Endodermal cell (in vitro differentiated cells): ENCODE measurements around the gene PPM1A. TPM values are rescaled to one million over a fixed set of nuclear protein-coding genes. Genes with fewer than 3 reads are reported as not detected.

Source experiments
- DNase-seq: peaks from one replicate; pipeline ENCODE4 v3.0.0-alpha.2; 2017
- H3K27ac ChIP-seq: 2 replicates; pipeline ENCODE4 v1.5.1; 2013; ENCODE audit warnings: mild to moderate bottlenecking, low read depth, low read length, moderate library complexity
- H3K27me3 ChIP-seq: 2 replicates; pipeline ENCODE4 v1.6.1; 2013; ENCODE audit warnings: mild to moderate bottlenecking, low read length, moderate library complexity; ENCODE audit not compliant: insufficient read depth, control insufficient read depth, poor library complexity, severe bottlenecking
- H3K36me3 ChIP-seq: 2 replicates; pipeline ENCODE4 v1.7.0; 2013; ENCODE audit warnings: mild to moderate bottlenecking, low read length, moderate library complexity; ENCODE audit not compliant: control insufficient read depth, insufficient read depth
- H3K4me1 ChIP-seq: one replicate; pipeline ENCODE4 v1.7.0; 2013; ENCODE audit warnings: low read length; ENCODE audit not compliant: control insufficient read depth, insufficient read depth
- H3K4me3 ChIP-seq: 2 replicates; pipeline ENCODE4 v1.5.1; 2013; ENCODE audit warnings: mild to moderate bottlenecking, low read length, moderate library complexity
- H3K9ac ChIP-seq: 2 replicates; pipeline ENCODE4 v1.6.1; 2013; ENCODE audit warnings: mild to moderate bottlenecking, low read length, moderate library complexity; ENCODE audit not compliant: poor library complexity, severe bottlenecking; ENCODE audit errors: extremely low read depth
- H3K9me3 ChIP-seq: 2 replicates; pipeline ENCODE4 v1.6.1; 2013; ENCODE audit warnings: mild to moderate bottlenecking, low read length, moderate library complexity; ENCODE audit not compliant: control insufficient read depth
- H3K27ac Mint-ChIP-seq: 2 replicates; pipeline ENCODE4 v1.8.0; 2020; ENCODE audit warnings: mixed read lengths
- H3K27me3 Mint-ChIP-seq: 2 replicates; pipeline ENCODE4 v1.8.0; 2021; ENCODE audit warnings: mild to moderate bottlenecking, mixed read lengths; ENCODE audit not compliant: insufficient read depth
- H3K36me3 Mint-ChIP-seq: 2 replicates; pipeline ENCODE4 v1.8.0; 2020; ENCODE audit warnings: low read depth, mixed read lengths
- H3K4me1 Mint-ChIP-seq: 2 replicates; pipeline ENCODE4 v1.8.0; 2020; ENCODE audit warnings: mixed read lengths
- H3K4me3 Mint-ChIP-seq: 2 replicates; pipeline ENCODE4 v1.8.0; 2020; ENCODE audit warnings: mild to moderate bottlenecking, moderate library complexity, mixed read lengths
- H3K9me3 Mint-ChIP-seq: 2 replicates; pipeline ENCODE4 v1.8.0; 2020; ENCODE audit warnings: mild to moderate bottlenecking, mixed read lengths
- CTCF ChIP-seq: fragments of 200-600 bp; sonication (generic); conservative IDR thresholded peaks from 2 replicates; pipeline ENCODE4 v1.5.0; 2021; ENCODE audit warnings: antibody characterized with exemption, mild to moderate bottlenecking
- WGBS, 2 experiments: methylation state at CpG; one replicate each; pipeline versions ENCODE4 v1.1.5 to v1.1.7; 2013; ENCODE audit warnings: missing lambda C conversion rate in 2 of 2, mixed read lengths in 1 of 2; ENCODE audit not compliant: insufficient coverage in 1 of 2, insufficient read length in 1 of 2; 5-methylcytosine and 5-hydroxymethylcytosine counted together
- total RNA-seq, 2 donors: library from RNA; stranded (reverse); fragmentation: NEBNext Ultra II Directional in 1 of 2; extraction: Animal tissue kit (Norgen Biotek cat#: 25700) in 1 of 2; gene quantifications; 2 replicates in 1 of 2; 3 replicates in 1 of 2; pipeline ENCODE4 v1.2.1, GENCODE V29; 2021

The PPM1A gene
- total RNA-seq, 2 donors from 2014 or later, result 38.9 to 42.9 TPM

GRCh38 chr14:60210703-60211102 is 38.3 kb upstream of the PPM1A start:
- Mint-ChIP-seq H3K4me3 (no peak overlapping the region), H3K9me3 (no peaks in the 10 kb centered on the region), H3K4me1 (peaks cover 6% of the 10 kb centered on the region), H3K27ac (no peak overlapping the region), H3K27me3 (no peaks in the 10 kb centered on the region), H3K36me3 (no peaks in the 10 kb centered on the region)
- TF ChIP-seq CTCF, result no peak
- Histone ChIP-seq H3K9ac (no peak overlapping the region), H3K27ac (no peak overlapping the region), H3K27me3 (no peaks in the 10 kb centered on the region), H3K4me3 (no peak overlapping the region), H3K4me1 (no peaks in the 10 kb centered on the region), H3K9me3 (no peaks in the 10 kb centered on the region), H3K36me3 (no peaks in the 10 kb centered on the region)
- 89% methylated on average over 1 of the region's 1 CpG; no CpG with 5 or more reads in 1 of the 2 experiments for WGBS, 2 experiments
- no peak for DNase-seq

- Histone ChIP-seq H3K27ac (no peak overlapping the region), H3K9ac (no peak overlapping the region), H3K27me3 (no peaks in the 10 kb centered on the region), H3K4me1 (no peaks in the 10 kb centered on the region), H3K36me3 (no peaks in the 10 kb centered on the region), H3K9me3 (no peaks in the 10 kb centered on the region), H3K4me3 (no peak overlapping the region)
- H3K27me3 Mint-ChIP-seq, result no peaks in the 10 kb centered on the region
- H3K27ac Mint-ChIP-seq, result no peak overlapping the region
- WGBS, 2 experiments, result 74% methylated on average over 3 of the region's 3 CpGs; no CpG with 5 or more reads in 1 of the 2 experiments
- no peak for DNase-seq
- no peaks in the 10 kb centered on the region for H3K36me3 Mint-ChIP-seq
- no peaks in the 10 kb centered on the region for H3K9me3 Mint-ChIP-seq
- no peak for TF ChIP-seq CTCF
- H3K4me1 Mint-ChIP-seq, result peaks cover 9% of the 10 kb centered on the region
- H3K4me3 Mint-ChIP-seq, result no peak overlapping the region
These were observed 37.9 kb upstream of the PPM1A start for GRCh38 chr14:60211153-60211552.

DNA sequence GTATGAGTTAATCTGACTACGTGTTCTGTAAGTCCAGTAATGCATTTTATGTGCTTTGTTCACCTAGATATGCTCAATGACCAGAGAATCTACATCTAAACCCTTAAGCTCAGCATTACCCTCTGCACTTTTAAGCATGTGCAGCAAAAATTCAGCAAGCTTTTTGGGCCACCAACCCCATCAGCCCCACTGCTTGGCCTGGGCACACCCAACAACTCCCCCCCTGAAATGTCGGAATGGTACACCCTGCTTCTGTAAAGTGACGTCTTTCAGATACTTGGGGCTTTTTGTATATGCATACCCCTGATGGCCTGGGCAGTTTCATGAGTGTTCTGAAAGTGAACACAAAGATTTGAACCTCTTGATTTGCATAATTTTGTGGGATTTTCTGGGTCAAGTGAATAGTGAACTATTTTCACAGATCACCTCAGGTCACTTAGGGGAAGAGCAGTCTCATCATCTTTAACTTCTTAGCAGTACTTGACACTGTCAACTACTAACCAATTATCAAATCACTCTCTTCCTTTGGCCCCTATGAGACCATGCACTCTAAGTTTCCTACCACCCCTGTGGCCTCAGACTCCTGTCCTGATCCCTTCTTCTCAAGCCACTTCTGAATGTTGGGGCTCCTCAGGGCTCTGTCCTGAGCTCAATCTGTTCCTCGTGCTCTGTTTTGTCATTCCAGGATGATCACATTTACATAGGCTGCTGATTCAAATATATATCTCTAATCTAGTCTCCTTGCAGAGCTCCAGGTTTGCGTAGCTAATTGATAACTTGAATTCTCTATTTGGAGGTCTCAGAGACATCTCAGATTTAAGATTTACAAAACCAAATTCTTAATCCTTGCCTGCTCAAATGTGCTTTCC is 36.3 kb upstream of the PPM1A start:
- Mint-ChIP-seq H3K9me3 (no peaks in the 10 kb centered on the region), H3K4me3 (no peak overlapping the region), H3K27ac (no peak overlapping the region), H3K27me3 (no peaks in the 10 kb centered on the region), H3K36me3 (no peaks in the 10 kb centered on the region), H3K4me1 (peaks cover 5% of the 10 kb centered on the region)
- 91 to 93% methylated on average over 2 to 5 of the region's 5 CpGs for WGBS, 2 experiments
- no peak for DNase-seq
- no peaks in the 10 kb centered on the region for H3K9me3 ChIP-seq
- no peak overlapping the region for H3K9ac ChIP-seq
- H3K27me3 ChIP-seq, result no peaks in the 10 kb centered on the region
- TF ChIP-seq CTCF, result no peak
- no peak overlapping the region for H3K4me3 ChIP-seq
- no peaks in the 10 kb centered on the region for H3K36me3 ChIP-seq
- no peak overlapping the region for H3K27ac ChIP-seq
- H3K4me1 ChIP-seq, result no peaks in the 10 kb centered on the region
